SK-N-SH treated with all-trans-retinoic acid at 6 μM for 48 hours (cell line): ENCODE results near the gene CXorf66.

Experiments used
- ATAC-seq: fragments of 200-7000 bp; cut with Tn5 transposase; 3 replicates; pipeline ENCODE4 v1.9.1; 2020; ENCODE audit warnings: mild to moderate bottlenecking, moderate library complexity
- ARNTL ChIP-seq: fragments of 450-650 bp; formaldehyde crosslinking; IDR thresholded peaks from 2 replicates; pipeline ENCODE4 v1.5.0; 2020; ENCODE audit warnings: low read depth, mild to moderate bottlenecking, moderate library complexity, borderline replicate concordance
- BACH2 ChIP-seq: fragments of 250-450 bp; sonication (Bioruptor Pico); IDR thresholded peaks from 2 replicates; pipeline ENCODE4 v1.9.0; 2021; ENCODE audit warnings: mild to moderate bottlenecking, borderline replicate concordance
- CSDC2 ChIP-seq: fragments of 250-450 bp; sonication (Bioruptor Pico); IDR thresholded peaks from 2 replicates; pipeline ENCODE4 v1.5.0; 2020; ENCODE audit warnings: mild to moderate bottlenecking, moderate library complexity
- GLIS3 ChIP-seq: fragments of 250-450 bp; sonication (Bioruptor Pico); IDR thresholded peaks from 2 replicates; pipeline ENCODE4 v1.5.0; 2020; ENCODE audit warnings: mild to moderate bottlenecking, moderate library complexity
- ISL1 ChIP-seq: fragments of 250-450 bp; sonication (Bioruptor Pico); IDR thresholded peaks from 2 replicates; pipeline ENCODE4 v2.1.2; 2022; ENCODE audit warnings: mild to moderate bottlenecking, moderate library complexity
- PATZ1 ChIP-seq: fragments of 250-450 bp; sonication (Bioruptor Pico); IDR thresholded peaks from 2 replicates; pipeline ENCODE4 v1.8.0; 2020; ENCODE audit warnings: mild to moderate bottlenecking, moderate library complexity, borderline replicate concordance
- POU6F1 ChIP-seq: fragments of 250-450 bp; sonication (Bioruptor Pico); IDR thresholded peaks from 2 replicates; pipeline ENCODE4 v1.8.0; 2021; ENCODE audit warnings: low read depth, mild to moderate bottlenecking, moderate library complexity, borderline replicate concordance
- RARB ChIP-seq: fragments of 250-450 bp; sonication (Bioruptor Pico); IDR thresholded peaks from 2 replicates; pipeline ENCODE4 v1.8.0; 2021; ENCODE audit warnings: mild to moderate bottlenecking, moderate library complexity
- SNAI2 ChIP-seq: fragments of 250-450 bp; sonication (Bioruptor Pico); IDR thresholded peaks from 2 replicates; pipeline ENCODE4 v1.5.0; 2020; ENCODE audit warnings: mild to moderate bottlenecking, moderate library complexity
- TOX ChIP-seq: fragments of 250-450 bp; sonication (Bioruptor Pico); IDR thresholded peaks from 2 replicates; pipeline ENCODE4 v1.8.0; 2021; ENCODE audit warnings: mild to moderate bottlenecking, moderate library complexity, borderline replicate concordance
- ZC3H10 ChIP-seq: fragments of 250-450 bp; sonication (Bioruptor Pico); IDR thresholded peaks from 2 replicates; pipeline ENCODE4 v1.5.1; 2021; ENCODE audit warnings: mild to moderate bottlenecking, moderate library complexity
- ZFP3 ChIP-seq: fragments of 250-450 bp; sonication (Bioruptor Pico); IDR thresholded peaks from 2 replicates; pipeline ENCODE4 v1.5.0; 2020; ENCODE audit warnings: mild to moderate bottlenecking, moderate library complexity
- ZFP30 ChIP-seq: fragments of 450-650 bp; formaldehyde crosslinking; IDR thresholded peaks from 2 replicates; pipeline ENCODE4 v1.5.0; 2022; ENCODE audit warnings: mild to moderate bottlenecking, moderate library complexity
- ZNF565 ChIP-seq: fragments of 450-650 bp; formaldehyde crosslinking; conservative IDR thresholded peaks from 2 replicates; pipeline ENCODE4 v1.5.0; 2020; ENCODE audit warnings: low read depth, mild to moderate bottlenecking, moderate library complexity
- ZNF70 ChIP-seq: fragments of 450-650 bp; formaldehyde crosslinking; IDR thresholded peaks from 2 replicates; pipeline ENCODE4 v1.5.0; 2020; ENCODE audit warnings: mild to moderate bottlenecking, moderate library complexity
- ZNF8 ChIP-seq: fragments of 450-650 bp; formaldehyde crosslinking; IDR thresholded peaks from 2 replicates; pipeline ENCODE4 v1.5.0; 2020; ENCODE audit warnings: mild to moderate bottlenecking, moderate library complexity
- TF ChIP-seq, protein P1 (sequence below): fragments of 250-450 bp; sonication (Bioruptor Pico); IDR thresholded peaks from 2 replicates; pipeline ENCODE4 v1.5.1; 2021; ENCODE audit warnings: mild to moderate bottlenecking, moderate library complexity
- TF ChIP-seq, protein P2 (sequence below): fragments of 250-450 bp; sonication (Bioruptor Pico); IDR thresholded peaks from 2 replicates; pipeline ENCODE4 v1.5.1; 2020; ENCODE audit warnings: low read depth, mild to moderate bottlenecking, moderate library complexity
- TF ChIP-seq, protein P3 (sequence below): fragments of 250-450 bp; sonication (Bioruptor Pico); IDR thresholded peaks from 2 replicates; pipeline ENCODE4 v1.5.0; 2020; ENCODE audit warnings: mild to moderate bottlenecking, moderate library complexity

Gene CXorf66

DNA sequence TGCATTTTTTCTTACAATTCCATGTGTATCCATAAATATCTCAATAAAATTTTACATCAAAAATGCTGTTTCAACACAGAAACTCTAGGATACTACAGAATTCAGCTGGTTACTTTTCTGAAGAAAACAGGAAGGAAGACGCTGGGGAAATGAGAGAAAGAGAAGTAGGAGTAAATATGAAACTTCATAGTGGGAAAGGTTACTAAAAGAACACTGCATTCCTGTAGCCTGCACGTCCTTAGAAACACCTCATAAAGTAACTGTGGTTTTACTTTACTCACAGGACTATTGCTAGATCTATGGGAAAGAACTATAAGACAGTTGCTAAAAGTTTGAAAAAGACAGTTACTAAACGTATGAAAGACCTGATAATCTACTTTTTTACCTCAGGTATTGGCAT lies 55.6 kb downstream of the CXorf66 start:
- ATAC-seq: no peak
- TF ChIP-seq ZFP30 (no peak), GLIS3 (CRISPR knock-in tag) (no peak), ARNTL (CRISPR knock-in tag) (no peak), PATZ1 (CRISPR knock-in tag) (no peak), TOX (no peak), CSDC2 (CRISPR knock-in tag) (no peak), ISL1 (CRISPR knock-in tag) (no peak), BACH2 (no peak), RARB (CRISPR knock-in tag) (no peak), POU6F1 (CRISPR knock-in tag) (no peak), ZC3H10 (CRISPR knock-in tag) (no peak), ZNF70 (CRISPR knock-in tag) (no peak), ZNF565 (CRISPR knock-in tag) (no peak), ZFP3 (CRISPR knock-in tag) (no peak), ZNF8 (no peak)
- TF ChIP-seq, protein P1, sequence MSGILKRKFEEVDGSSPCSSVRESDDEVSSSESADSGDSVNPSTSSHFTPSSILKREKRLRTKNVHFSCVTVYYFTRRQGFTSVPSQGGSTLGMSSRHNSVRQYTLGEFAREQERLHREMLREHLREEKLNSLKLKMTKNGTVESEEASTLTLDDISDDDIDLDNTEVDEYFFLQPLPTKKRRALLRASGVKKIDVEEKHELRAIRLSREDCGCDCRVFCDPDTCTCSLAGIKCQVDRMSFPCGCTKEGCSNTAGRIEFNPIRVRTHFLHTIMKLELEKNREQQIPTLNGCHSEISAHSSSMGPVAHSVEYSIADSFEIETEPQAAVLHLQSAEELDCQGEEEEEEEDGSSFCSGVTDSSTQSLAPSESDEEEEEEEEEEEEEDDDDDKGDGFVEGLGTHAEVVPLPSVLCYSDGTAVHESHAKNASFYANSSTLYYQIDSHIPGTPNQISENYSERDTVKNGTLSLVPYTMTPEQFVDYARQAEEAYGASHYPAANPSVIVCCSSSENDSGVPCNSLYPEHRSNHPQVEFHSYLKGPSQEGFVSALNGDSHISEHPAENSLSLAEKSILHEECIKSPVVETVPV (CRISPR knock-in tag): no peak
- TF ChIP-seq, protein P2, sequence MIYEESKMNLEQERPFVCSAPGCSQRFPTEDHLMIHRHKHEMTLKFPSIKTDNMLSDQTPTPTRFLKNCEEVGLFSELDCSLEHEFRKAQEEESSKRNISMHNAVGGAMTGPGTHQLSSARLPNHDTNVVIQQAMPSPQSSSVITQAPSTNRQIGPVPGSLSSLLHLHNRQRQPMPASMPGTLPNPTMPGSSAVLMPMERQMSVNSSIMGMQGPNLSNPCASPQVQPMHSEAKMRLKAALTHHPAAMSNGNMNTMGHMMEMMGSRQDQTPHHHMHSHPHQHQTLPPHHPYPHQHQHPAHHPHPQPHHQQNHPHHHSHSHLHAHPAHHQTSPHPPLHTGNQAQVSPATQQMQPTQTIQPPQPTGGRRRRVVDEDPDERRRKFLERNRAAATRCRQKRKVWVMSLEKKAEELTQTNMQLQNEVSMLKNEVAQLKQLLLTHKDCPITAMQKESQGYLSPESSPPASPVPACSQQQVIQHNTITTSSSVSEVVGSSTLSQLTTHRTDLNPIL: no peak
- TF ChIP-seq, protein P3, sequence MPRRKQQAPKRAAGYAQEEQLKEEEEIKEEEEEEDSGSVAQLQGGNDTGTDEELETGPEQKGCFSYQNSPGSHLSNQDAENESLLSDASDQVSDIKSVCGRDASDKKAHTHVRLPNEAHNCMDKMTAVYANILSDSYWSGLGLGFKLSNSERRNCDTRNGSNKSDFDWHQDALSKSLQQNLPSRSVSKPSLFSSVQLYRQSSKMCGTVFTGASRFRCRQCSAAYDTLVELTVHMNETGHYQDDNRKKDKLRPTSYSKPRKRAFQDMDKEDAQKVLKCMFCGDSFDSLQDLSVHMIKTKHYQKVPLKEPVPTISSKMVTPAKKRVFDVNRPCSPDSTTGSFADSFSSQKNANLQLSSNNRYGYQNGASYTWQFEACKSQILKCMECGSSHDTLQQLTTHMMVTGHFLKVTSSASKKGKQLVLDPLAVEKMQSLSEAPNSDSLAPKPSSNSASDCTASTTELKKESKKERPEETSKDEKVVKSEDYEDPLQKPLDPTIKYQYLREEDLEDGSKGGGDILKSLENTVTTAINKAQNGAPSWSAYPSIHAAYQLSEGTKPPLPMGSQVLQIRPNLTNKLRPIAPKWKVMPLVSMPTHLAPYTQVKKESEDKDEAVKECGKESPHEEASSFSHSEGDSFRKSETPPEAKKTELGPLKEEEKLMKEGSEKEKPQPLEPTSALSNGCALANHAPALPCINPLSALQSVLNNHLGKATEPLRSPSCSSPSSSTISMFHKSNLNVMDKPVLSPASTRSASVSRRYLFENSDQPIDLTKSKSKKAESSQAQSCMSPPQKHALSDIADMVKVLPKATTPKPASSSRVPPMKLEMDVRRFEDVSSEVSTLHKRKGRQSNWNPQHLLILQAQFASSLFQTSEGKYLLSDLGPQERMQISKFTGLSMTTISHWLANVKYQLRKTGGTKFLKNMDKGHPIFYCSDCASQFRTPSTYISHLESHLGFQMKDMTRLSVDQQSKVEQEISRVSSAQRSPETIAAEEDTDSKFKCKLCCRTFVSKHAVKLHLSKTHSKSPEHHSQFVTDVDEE (CRISPR knock-in tag): no peak

DNA sequence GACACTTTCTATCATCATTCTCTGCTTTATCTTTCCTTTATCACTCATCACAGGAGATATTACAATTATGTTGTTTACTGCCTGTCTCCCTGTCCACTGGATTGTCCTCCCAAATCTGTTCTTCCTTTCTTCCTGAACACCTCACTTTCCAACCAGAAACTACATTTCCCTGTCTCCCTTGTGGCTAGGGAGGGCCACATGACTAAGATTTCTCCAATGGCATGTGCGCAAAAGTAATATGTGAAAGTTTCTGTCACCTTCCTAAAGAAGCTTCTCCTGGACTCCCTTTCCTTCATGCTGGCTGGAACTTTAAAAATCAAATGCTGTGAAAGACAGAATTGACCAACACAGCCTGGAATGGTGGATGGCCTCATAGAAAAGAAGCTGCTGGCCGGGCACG lies 58.2 kb downstream of the CXorf66 start:
- ATAC-seq: no peak
- TF ChIP-seq ZFP3 (CRISPR knock-in tag): no peak

- TF ChIP-seq, protein P1 (CRISPR knock-in tag): no peak
- TF ChIP-seq ZFP30 (no peak), CSDC2 (CRISPR knock-in tag) (no peak), ARNTL (CRISPR knock-in tag) (no peak), GLIS3 (CRISPR knock-in tag) (no peak), SNAI2 (CRISPR knock-in tag) (no peak)
- TF ChIP-seq, protein P2: no peak
- TF ChIP-seq, protein P3 (CRISPR knock-in tag): no peak
- TF ChIP-seq, all 23 proteins: peak for 0
- ATAC-seq: no peak
These were observed 59.6 kb downstream of the CXorf66 start for GRCh38 chrX:139905743-139906142.
